HepG2 (cell line): Measurements from ENCODE around the gene CCL17. TPM values are rescaled to one million over a fixed set of nuclear protein-coding genes. Genes with fewer than 3 reads are reported as not detected.

Experiments
- FOXA3 ChIP-seq: IDR thresholded peaks from 2 replicates; pipeline ENCODE4 v1.6.1; 2016; ENCODE audit warnings: missing genetic modification reagents, missing compliant biosample characterization
- GTF3A ChIP-seq: sonication (generic); formaldehyde crosslinking; conservative IDR thresholded peaks from 2 replicates; pipeline ENCODE4 v1.4.0; 2020; ENCODE audit warnings: mild to moderate bottlenecking, missing genetic modification reagents
- HNRNPUL1 ChIP-seq: fragments of 200-400 bp; formaldehyde crosslinking; IDR thresholded peaks from 2 replicates; pipeline ENCODE4 v1.6.1; 2017; ENCODE audit warnings: low read depth, mild to moderate bottlenecking, low read length, moderate library complexity
- JUN ChIP-seq: sonication (generic); formaldehyde crosslinking; IDR thresholded peaks from 2 replicates; pipeline ENCODE4 v1.4.0; 2020; ENCODE audit warnings: mild to moderate bottlenecking, missing genetic modification reagents
- KDM5B ChIP-seq: sonication (generic); formaldehyde crosslinking; IDR thresholded peaks from 2 replicates; pipeline ENCODE4 v1.4.0; 2020; ENCODE audit warnings: missing genetic modification reagents, mild to moderate bottlenecking, borderline replicate concordance
- NCOA1 ChIP-seq: sonication (generic); formaldehyde crosslinking; IDR thresholded peaks from 2 replicates; pipeline ENCODE4 v1.9.0; 2021; ENCODE audit warnings: missing genetic modification reagents
- ZBTB21 ChIP-seq: sonication (generic); formaldehyde crosslinking; IDR thresholded peaks from 2 replicates; pipeline ENCODE4 v1.4.0; 2020; ENCODE audit warnings: missing genetic modification reagents
- ZNF446 ChIP-seq: sonication (generic); formaldehyde crosslinking; IDR thresholded peaks from 2 replicates; pipeline ENCODE4 v1.5.0; 2020; ENCODE audit warnings: mild to moderate bottlenecking, missing genetic modification reagents
- ZNF546 ChIP-seq: sonication (generic); formaldehyde crosslinking; conservative IDR thresholded peaks from 2 replicates; pipeline ENCODE4 v1.8.1; 2023; ENCODE audit warnings: mild to moderate bottlenecking, missing genetic modification reagents
- ZNF549 ChIP-seq: sonication (generic); formaldehyde crosslinking; IDR thresholded peaks from 2 replicates; pipeline ENCODE4 v1.5.0; 2020; ENCODE audit warnings: missing genetic modification reagents
- ZNF552 ChIP-seq: sonication (generic); formaldehyde crosslinking; IDR thresholded peaks from 2 replicates; pipeline ENCODE4 v1.9.0; 2022; ENCODE audit warnings: missing genetic modification reagents, mild to moderate bottlenecking, borderline replicate concordance
- ZNF570 ChIP-seq: sonication (generic); formaldehyde crosslinking; IDR thresholded peaks from 2 replicates; pipeline ENCODE4 v1.4.0; 2020; ENCODE audit warnings: mild to moderate bottlenecking, missing genetic modification reagents, borderline replicate concordance
- ZZZ3 ChIP-seq: sonication (generic); formaldehyde crosslinking; IDR thresholded peaks from 2 replicates; pipeline ENCODE4 v1.4.0; 2020; ENCODE audit warnings: missing genetic modification reagents, mild to moderate bottlenecking, borderline replicate concordance
- polyA plus RNA-seq, 8 experiments: library from polyadenylated mRNA; depleted of rRNA in 3 of 8; stranded (reverse) in 7 of 8; unstranded in 1 of 8; fragments of >200 nt; fragmentation: Illumina TruSeq in 4 of 8; extraction: Trizol in 4 of 8; gene quantifications; 2 replicates each; pipeline versions ENCODE4 v1.2.1 to v1.2.3, GENCODE V29; 2011 to 2016; ENCODE audit warnings: low read depth in 4 of 8, missing spikeins in 1 of 8, mixed read lengths in 1 of 8; ENCODE audit not compliant: insufficient read depth in 1 of 8
- total RNA-seq, 5 experiments: library from RNA; depleted of rRNA; stranded (reverse); fragments of >200 nt; fragmentation: Illumina TruSeq; extraction: Trizol; gene quantifications; 2 replicates each; pipeline ENCODE4 v1.2.3, GENCODE V29; 2016; ENCODE audit warnings: low read depth in 1 of 5
- TF ChIP-seq, protein P1 (sequence below): IDR thresholded peaks from 2 replicates; pipeline ENCODE4 v1.6.1; 2016
- TF ChIP-seq, protein P2 (sequence below): sonication (generic); formaldehyde crosslinking; IDR thresholded peaks from 2 replicates; pipeline ENCODE4 v1.4.0; 2020; ENCODE audit warnings: missing genetic modification reagents, mild to moderate bottlenecking, borderline replicate concordance
- TF ChIP-seq, protein P3 (sequence below): sonication (generic); formaldehyde crosslinking; IDR thresholded peaks from 2 replicates; pipeline ENCODE4 v1.4.0; 2020; ENCODE audit warnings: missing genetic modification reagents, borderline replicate concordance
- TF ChIP-seq, protein P4 (sequence below): sonication (generic); formaldehyde crosslinking; IDR thresholded peaks from 2 replicates; pipeline ENCODE4 v1.8.1; 2022; ENCODE audit warnings: low read depth, mild to moderate bottlenecking, missing genetic modification reagents
- TF ChIP-seq, protein P5 (sequence below): IDR thresholded peaks from 2 replicates; pipeline ENCODE4 v1.6.1; 2016
- TF ChIP-seq, protein P6 (sequence below): sonication (generic); formaldehyde crosslinking; IDR thresholded peaks from 2 replicates; pipeline ENCODE4 v1.4.0; 2020; ENCODE audit warnings: mild to moderate bottlenecking, missing genetic modification reagents

Gene CCL17
- total and polyA plus RNA-seq, 2 of the 13 experiments (the other 11 are each of a cell fraction or from before 2014, with no cell fraction given) = not detected

DNA sequence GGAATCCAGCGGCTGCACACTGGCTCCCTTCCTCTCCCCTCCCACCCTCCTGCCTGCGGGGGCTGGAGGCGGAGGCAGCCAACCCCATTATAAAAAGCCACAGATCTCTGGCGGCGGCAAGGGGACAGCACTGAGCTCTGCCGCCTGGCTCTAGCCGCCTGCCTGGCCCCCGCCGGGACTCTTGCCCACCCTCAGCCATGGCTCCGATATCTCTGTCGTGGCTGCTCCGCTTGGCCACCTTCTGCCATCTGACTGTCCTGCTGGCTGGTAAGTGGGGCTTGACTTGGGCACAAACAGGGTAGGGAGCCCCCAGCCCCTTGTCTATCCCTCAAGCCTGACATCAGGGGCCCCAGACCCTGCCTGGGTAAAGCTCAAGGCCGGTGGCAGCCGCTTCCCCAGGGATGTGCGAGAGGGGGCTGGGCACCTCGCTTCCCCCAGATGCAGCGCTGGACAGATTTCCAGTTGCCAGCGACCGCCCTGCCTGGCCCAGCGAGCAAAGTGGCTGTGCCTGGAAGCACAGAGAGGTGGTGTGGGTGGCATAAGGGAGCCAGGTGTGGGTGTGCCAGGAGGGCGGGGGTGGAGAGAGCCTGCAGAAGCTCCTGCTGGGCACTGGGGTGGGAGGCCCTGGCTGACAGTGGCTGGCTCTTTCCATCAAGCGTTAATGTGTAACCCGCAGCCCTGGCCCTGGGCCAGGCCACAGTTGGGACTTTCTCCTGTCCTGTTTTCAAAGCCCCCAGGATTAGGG, 32.0 kb upstream of the CCL17 start, which contains the start of gene CX3CL1 (continued):
- TF ChIP-seq JUN (CRISPR knock-in tag) (peak; percentile 78), NCOA1 (CRISPR knock-in tag) (no peak; the same call in none of the 2 replicates), ZNF552 (CRISPR knock-in tag) (peak; percentile 80; the same call in 1 of the 2 replicates), GTF3A (peak; percentile 64; the same call in 1 of the 2 replicates), FOXA3 (CRISPR knock-in tag) (no peak; the same call in 1 of the 2 replicates), ZZZ3 (CRISPR knock-in tag) (peak; percentile 74), KDM5B (no peak; the same call in 1 of the 2 replicates), ZNF546 (CRISPR knock-in tag) (peak; percentile 81), ZNF549 (CRISPR knock-in tag) (no peak), ZBTB21 (no peak), ZNF570 (CRISPR knock-in tag) (peak; percentile 67; the same call in 1 of the 2 replicates), HNRNPUL1 (no peak; the same call in 1 of the 2 replicates), ZNF446 (peak; percentile 21)
- TF ChIP-seq, protein P1, sequence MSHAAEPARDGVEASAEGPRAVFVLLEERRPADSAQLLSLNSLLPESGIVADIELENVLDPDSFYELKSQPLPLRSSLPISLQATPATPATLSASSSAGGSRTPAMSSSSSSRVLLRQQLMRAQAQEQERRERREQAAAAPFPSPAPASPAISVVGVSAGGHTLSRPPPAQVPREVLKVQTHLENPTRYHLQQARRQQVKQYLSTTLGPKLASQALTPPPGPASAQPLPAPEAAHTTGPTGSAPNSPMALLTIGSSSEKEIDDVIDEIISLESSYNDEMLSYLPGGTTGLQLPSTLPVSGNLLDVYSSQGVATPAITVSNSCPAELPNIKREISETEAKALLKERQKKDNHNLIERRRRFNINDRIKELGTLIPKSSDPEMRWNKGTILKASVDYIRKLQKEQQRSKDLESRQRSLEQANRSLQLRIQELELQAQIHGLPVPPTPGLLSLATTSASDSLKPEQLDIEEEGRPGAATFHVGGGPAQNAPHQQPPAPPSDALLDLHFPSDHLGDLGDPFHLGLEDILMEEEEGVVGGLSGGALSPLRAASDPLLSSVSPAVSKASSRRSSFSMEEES = 0 out of 2 replicates have a peak, but pooled peaks have one; percentile 46
- TF ChIP-seq, protein P2, sequence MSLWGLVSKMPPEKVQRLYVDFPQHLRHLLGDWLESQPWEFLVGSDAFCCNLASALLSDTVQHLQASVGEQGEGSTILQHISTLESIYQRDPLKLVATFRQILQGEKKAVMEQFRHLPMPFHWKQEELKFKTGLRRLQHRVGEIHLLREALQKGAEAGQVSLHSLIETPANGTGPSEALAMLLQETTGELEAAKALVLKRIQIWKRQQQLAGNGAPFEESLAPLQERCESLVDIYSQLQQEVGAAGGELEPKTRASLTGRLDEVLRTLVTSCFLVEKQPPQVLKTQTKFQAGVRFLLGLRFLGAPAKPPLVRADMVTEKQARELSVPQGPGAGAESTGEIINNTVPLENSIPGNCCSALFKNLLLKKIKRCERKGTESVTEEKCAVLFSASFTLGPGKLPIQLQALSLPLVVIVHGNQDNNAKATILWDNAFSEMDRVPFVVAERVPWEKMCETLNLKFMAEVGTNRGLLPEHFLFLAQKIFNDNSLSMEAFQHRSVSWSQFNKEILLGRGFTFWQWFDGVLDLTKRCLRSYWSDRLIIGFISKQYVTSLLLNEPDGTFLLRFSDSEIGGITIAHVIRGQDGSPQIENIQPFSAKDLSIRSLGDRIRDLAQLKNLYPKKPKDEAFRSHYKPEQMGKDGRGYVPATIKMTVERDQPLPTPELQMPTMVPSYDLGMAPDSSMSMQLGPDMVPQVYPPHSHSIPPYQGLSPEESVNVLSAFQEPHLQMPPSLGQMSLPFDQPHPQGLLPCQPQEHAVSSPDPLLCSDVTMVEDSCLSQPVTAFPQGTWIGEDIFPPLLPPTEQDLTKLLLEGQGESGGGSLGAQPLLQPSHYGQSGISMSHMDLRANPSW = peak; percentile 65
- TF ChIP-seq, protein P3, sequence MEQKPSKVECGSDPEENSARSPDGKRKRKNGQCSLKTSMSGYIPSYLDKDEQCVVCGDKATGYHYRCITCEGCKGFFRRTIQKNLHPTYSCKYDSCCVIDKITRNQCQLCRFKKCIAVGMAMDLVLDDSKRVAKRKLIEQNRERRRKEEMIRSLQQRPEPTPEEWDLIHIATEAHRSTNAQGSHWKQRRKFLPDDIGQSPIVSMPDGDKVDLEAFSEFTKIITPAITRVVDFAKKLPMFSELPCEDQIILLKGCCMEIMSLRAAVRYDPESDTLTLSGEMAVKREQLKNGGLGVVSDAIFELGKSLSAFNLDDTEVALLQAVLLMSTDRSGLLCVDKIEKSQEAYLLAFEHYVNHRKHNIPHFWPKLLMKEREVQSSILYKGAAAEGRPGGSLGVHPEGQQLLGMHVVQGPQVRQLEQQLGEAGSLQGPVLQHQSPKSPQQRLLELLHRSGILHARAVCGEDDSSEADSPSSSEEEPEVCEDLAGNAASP (CRISPR knock-in tag) = peak; percentile 98
- TF ChIP-seq, protein P4, sequence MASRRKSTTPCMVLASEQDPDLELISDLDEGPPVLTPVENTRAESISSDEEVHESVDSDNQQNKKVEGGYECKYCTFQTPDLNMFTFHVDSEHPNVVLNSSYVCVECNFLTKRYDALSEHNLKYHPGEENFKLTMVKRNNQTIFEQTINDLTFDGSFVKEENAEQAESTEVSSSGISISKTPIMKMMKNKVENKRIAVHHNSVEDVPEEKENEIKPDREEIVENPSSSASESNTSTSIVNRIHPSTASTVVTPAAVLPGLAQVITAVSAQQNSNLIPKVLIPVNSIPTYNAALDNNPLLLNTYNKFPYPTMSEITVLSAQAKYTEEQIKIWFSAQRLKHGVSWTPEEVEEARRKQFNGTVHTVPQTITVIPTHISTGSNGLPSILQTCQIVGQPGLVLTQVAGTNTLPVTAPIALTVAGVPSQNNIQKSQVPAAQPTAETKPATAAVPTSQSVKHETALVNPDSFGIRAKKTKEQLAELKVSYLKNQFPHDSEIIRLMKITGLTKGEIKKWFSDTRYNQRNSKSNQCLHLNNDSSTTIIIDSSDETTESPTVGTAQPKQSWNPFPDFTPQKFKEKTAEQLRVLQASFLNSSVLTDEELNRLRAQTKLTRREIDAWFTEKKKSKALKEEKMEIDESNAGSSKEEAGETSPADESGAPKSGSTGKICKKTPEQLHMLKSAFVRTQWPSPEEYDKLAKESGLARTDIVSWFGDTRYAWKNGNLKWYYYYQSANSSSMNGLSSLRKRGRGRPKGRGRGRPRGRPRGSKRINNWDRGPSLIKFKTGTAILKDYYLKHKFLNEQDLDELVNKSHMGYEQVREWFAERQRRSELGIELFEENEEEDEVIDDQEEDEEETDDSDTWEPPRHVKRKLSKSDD (CRISPR knock-in tag) = peak; percentile 73; the same call in 1 of the 2 replicates
- TF ChIP-seq, protein P5, sequence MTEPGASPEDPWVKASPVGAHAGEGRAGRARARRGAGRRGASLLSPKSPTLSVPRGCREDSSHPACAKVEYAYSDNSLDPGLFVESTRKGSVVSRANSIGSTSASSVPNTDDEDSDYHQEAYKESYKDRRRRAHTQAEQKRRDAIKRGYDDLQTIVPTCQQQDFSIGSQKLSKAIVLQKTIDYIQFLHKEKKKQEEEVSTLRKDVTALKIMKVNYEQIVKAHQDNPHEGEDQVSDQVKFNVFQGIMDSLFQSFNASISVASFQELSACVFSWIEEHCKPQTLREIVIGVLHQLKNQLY (CRISPR knock-in tag) = peak; percentile 10
- TF ChIP-seq, protein P6, sequence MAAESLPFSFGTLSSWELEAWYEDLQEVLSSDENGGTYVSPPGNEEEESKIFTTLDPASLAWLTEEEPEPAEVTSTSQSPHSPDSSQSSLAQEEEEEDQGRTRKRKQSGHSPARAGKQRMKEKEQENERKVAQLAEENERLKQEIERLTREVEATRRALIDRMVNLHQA (CRISPR knock-in tag) = no peak
